A673 (cell line): ENCODE results near the gene TH. TPM values are rescaled to one million over a fixed set of nuclear protein-coding genes. Genes with fewer than 3 reads are reported as not detected.

Source experiments
- BruUV-seq: library from RNA; stranded (reverse); fragments of 400-500 nt; replicated peaks from 2 replicates; lab custom pipeline; 2021; lab: Mats Ljungman, UMichigan
- CTCF ChIA-PET: fragments of 300-600 bp; sonication (Branson Sonifier 250); formaldehyde crosslinking; loops from one replicate; lab custom pipeline; 2022; ENCODE audit warnings: antibody characterized with exemption; lab: Charles Lee
- POLR2A ChIA-PET: fragments of 300-600 bp; sonication (Branson Sonifier 250); formaldehyde crosslinking; loops from one replicate; lab custom pipeline; 2022; ENCODE audit warnings: antibody characterized with exemption; ENCODE audit not compliant: low non-redundant PET; lab: Charles Lee
- DNase-seq: peaks from one replicate; pipeline ENCODE4 v3.0.0-alpha.2; 2015; ENCODE audit warnings: low spot score
- H3K27ac ChIP-seq: fragments of 200-600 bp; sonication (generic); 2 replicates; pipeline ENCODE4 v1.5.1; 2016; ENCODE audit warnings: mixed run types, low read depth, mild to moderate bottlenecking, mixed read lengths, antibody characterized with exemption, low read length; ENCODE audit not compliant: poor library complexity, severe bottlenecking
- H3K27me3 ChIP-seq: fragments of 200-600 bp; sonication (generic); replicated peaks from 2 replicates; pipeline ENCODE4 v1.6.1; 2017; ENCODE audit warnings: mixed run types, low read depth, mild to moderate bottlenecking, mixed read lengths, antibody characterized with exemption, low read length; ENCODE audit not compliant: insufficient read depth, poor library complexity
- H3K36me3 ChIP-seq: fragments of 200-600 bp; sonication (generic); 2 replicates; pipeline ENCODE4 v1.6.1; 2016; ENCODE audit warnings: mixed run types, mild to moderate bottlenecking, mixed read lengths, antibody characterized with exemption, low read length; ENCODE audit not compliant: insufficient read depth, poor library complexity, severe bottlenecking
- H3K4me1 ChIP-seq: fragments of 200-600 bp; sonication (generic); 2 replicates; pipeline ENCODE4 v1.6.1; 2017; ENCODE audit warnings: mixed run types, mild to moderate bottlenecking, mixed read lengths, antibody characterized with exemption, low read length; ENCODE audit not compliant: insufficient read depth, poor library complexity, severe bottlenecking
- H3K4me3 ChIP-seq: fragments of 200-600 bp; sonication (generic); 2 replicates; pipeline ENCODE4 v1.5.1; 2016; ENCODE audit warnings: low read depth, mixed run types, mild to moderate bottlenecking, mixed read lengths, low read length; ENCODE audit not compliant: poor library complexity, severe bottlenecking
- H3K9me3 ChIP-seq: fragments of 200-600 bp; sonication (generic); 2 replicates; pipeline ENCODE4 v1.6.1; 2016; ENCODE audit warnings: mixed run types, low read depth, mild to moderate bottlenecking, mixed read lengths, antibody characterized with exemption, low read length; ENCODE audit not compliant: poor library complexity, severe bottlenecking
- CTCF ChIP-seq: fragments of 300-800, 200-600 bp; sonication (generic); conservative IDR thresholded peaks from 2 replicates; pipeline ENCODE4 v1.5.1; 2017; ENCODE audit warnings: low read depth, mild to moderate bottlenecking, antibody characterized with exemption, low read length, moderate library complexity, mixed read lengths
- EZH2 ChIP-seq: fragments of 200-600 bp; sonication (generic); IDR thresholded peaks from 2 replicates; pipeline ENCODE4 v1.6.1; 2017; ENCODE audit warnings: borderline replicate concordance, low read depth, mild to moderate bottlenecking, mixed read lengths, antibody characterized with exemption, low read length; ENCODE audit not compliant: poor library complexity, severe bottlenecking
- intact Hi-C: fragments of 100-400 bp; cut with micrococcal nuclease; formaldehyde crosslinking; loops from one replicate; pipeline ENCODE4 v1.10.0; 2022; ENCODE audit not compliant: unreplicated experiment
- total RNA-seq: library from RNA; stranded (reverse); gene quantifications from 2 replicates; pipeline ENCODE4 v1.2.3, GENCODE V29; 2021

Gene TH
- total RNA-seq, 1 experiment from 2014 or later, result not detected

- Histone ChIP-seq H3K4me1 (no peaks in the 10 kb centered on the region), H3K27me3 (peaks cover 79% of the 10 kb centered on the region), H3K36me3 (no peaks in the 10 kb centered on the region), H3K27ac (no peak overlapping the region), H3K9me3 (no peaks in the 10 kb centered on the region), H3K4me3 (no peak overlapping the region)
- ChIA-PET POLR2A (no interaction called here), CTCF (no interaction called here)
- TF ChIP-seq EZH2, result no peak
- no peak for TF ChIP-seq CTCF
- intact Hi-C loops, result no loop called here
- no peak for DNase-seq
- no TSS peak for BruUV-seq
Observed at GRCh38 chr11:2142762-2143202, 28.8 kb downstream of the TH start.

GRCh38 chr11:2142300-2142759, 29.3 kb downstream of the TH start:
- ChIA-PET POLR2A (no interaction called here), CTCF (no interaction called here)
- H3K4me1 ChIP-seq, result no peaks in the 10 kb centered on the region
- H3K36me3 ChIP-seq, result no peaks in the 10 kb centered on the region
- H3K27ac ChIP-seq, result no peak overlapping the region
- no TSS peak for BruUV-seq
- intact Hi-C loops, result no loop called here
- TF ChIP-seq CTCF, result no peak
- peak; percentile 77 for TF ChIP-seq EZH2
- no peak overlapping the region for H3K4me3 ChIP-seq
- peaks cover 83% of the 10 kb centered on the region for H3K27me3 ChIP-seq
- no peak for DNase-seq
- no peaks in the 10 kb centered on the region for H3K9me3 ChIP-seq

GRCh38 chr11:2140411-2141400, 30.9 kb downstream of the TH start:
- intact Hi-C loops, result no loop called here
- no peak for DNase-seq
- peaks cover 87% of the 10 kb centered on the region for H3K27me3 ChIP-seq

More at GRCh38 chr11:2140411-2141400, 30.9 kb downstream of the TH start:
- POLR2A ChIA-PET, result no interaction called here
- Histone ChIP-seq H3K27ac (no peak overlapping the region), H3K4me1 (no peaks in the 10 kb centered on the region), H3K36me3 (no peaks in the 10 kb centered on the region), H3K9me3 (no peaks in the 10 kb centered on the region), H3K4me3 (no peak overlapping the region)
- TF ChIP-seq CTCF (no peak), EZH2 (peak; percentile 63)
- no TSS peak for BruUV-seq
- CTCF ChIA-PET, result no interaction called here
